HEK293 (cell line): ENCODE data around the gene CLIP1.

Experiments used
- GLI2 ChIP-seq: fragments of 450-650 bp; formaldehyde crosslinking; IDR thresholded peaks from 2 replicates; pipeline ENCODE4; 2017; ENCODE audit warnings: missing biosample characterization, missing genetic modification characterization, low read depth, borderline replicate concordance
- REPIN1 ChIP-seq: fragments of 450-650 bp; formaldehyde crosslinking; IDR thresholded peaks from 2 replicates; pipeline ENCODE4 v1.5.1; 2017; ENCODE audit warnings: missing biosample characterization, missing genetic modification characterization, low read depth
- YY1 ChIP-seq: fragments of 450-650 bp; formaldehyde crosslinking; IDR thresholded peaks from 2 replicates; pipeline ENCODE4 v1.5.1; 2018; ENCODE audit warnings: missing biosample characterization, missing genetic modification characterization
- ZBTB8A ChIP-seq: fragments of 450-650 bp; formaldehyde crosslinking; IDR thresholded peaks from 2 replicates; pipeline ENCODE4 v1.5.1; 2016; ENCODE audit warnings: missing biosample characterization, missing genetic modification characterization
- ZNF677 ChIP-seq: fragments of 450-650 bp; IDR thresholded peaks from 2 replicates; pipeline ENCODE4 v1.5.0; 2018; ENCODE audit warnings: missing biosample characterization, mild to moderate bottlenecking, missing genetic modification characterization, moderate library complexity
- ZNF768 ChIP-seq: fragments of 450-650 bp; formaldehyde crosslinking; IDR thresholded peaks from 2 replicates; pipeline ENCODE4 v1.5.1; 2018; ENCODE audit warnings: missing biosample characterization, mild to moderate bottlenecking, missing genetic modification characterization
- ZNF776 ChIP-seq: fragments of 450-650 bp; formaldehyde crosslinking; IDR thresholded peaks from 2 replicates; pipeline ENCODE4 v1.5.0; 2017; ENCODE audit warnings: missing biosample characterization, missing genetic modification characterization, borderline replicate concordance
- ZNF777 ChIP-seq: fragments of 450-650 bp; formaldehyde crosslinking; IDR thresholded peaks from 2 replicates; pipeline ENCODE4 v1.5.1; 2017; ENCODE audit warnings: missing biosample characterization, missing genetic modification characterization, borderline replicate concordance
- TF ChIP-seq, protein P1 (sequence below): fragments of 450-650 bp; formaldehyde crosslinking; IDR thresholded peaks from 2 replicates; pipeline ENCODE4 v1.5.1; 2017; ENCODE audit warnings: missing biosample characterization, missing genetic modification characterization
- TF ChIP-seq, protein P2 (sequence below): fragments of 450-650 bp; formaldehyde crosslinking; IDR thresholded peaks from 2 replicates; pipeline ENCODE4 v1.5.1; 2016; ENCODE audit warnings: missing biosample characterization, missing genetic modification characterization
- TF ChIP-seq, protein P3 (sequence below): fragments of 450-650 bp; formaldehyde crosslinking; IDR thresholded peaks from 2 replicates; pipeline ENCODE4 v1.5.1; 2016; ENCODE audit warnings: missing biosample characterization, missing genetic modification characterization

DNA sequence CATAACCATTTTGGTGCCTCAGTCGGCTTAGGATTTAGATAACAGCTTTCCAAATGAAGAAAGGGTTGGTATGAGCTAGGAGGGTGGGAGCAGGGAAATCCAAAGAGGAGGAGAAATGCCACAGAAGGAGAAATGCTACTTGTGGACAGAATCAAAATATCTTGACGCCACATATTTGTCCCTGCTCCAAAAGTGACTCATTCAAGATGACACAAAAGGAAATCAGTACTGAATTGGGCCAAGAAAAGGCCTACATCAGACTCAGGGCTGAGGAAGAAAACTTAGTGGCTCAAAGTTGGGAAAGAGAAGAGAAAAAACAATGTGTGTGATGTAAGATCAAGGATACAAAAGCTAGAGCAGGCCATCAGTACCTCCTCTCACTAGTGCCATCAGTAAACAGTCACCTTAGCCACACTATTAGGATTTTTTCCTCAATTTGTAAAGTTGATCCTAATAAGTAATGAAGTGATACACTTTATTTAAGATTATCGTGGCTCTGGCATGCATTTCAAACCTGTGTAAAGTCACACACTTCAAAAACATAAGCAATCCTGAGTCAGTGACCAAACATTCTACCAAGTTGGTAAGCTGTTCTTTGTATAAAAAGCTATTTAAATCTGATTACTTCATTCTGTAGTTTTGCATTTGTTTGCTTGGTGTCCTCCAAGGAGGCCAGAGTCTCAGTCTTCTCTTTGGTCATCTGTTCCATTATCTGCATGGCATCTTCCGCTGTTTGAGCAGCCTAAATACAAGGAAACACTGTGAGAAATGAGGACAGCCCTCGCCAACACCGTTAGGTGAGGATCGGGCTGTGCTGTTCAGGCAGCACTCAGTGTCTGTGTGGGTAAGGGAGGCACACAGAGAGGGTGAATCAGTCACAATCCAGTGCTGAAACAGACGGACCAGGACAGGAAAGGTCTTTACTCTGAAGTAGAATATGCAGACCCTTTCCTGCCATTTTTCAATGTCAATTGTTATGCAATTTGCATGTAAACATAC lies 103.6 kb downstream of the CLIP1 start:
- TF ChIP-seq REPIN1 (tag by site-specific recombination) (no peak), YY1 (tag by site-specific recombination) (no peak), ZNF777 (no peak), ZNF677 (tag by site-specific recombination) (no peak), ZNF768 (tag by site-specific recombination) (no peak), GLI2 (tag by site-specific recombination) (no peak), ZBTB8A (tag by site-specific recombination) (no peak), ZNF776 (tag by site-specific recombination) (no peak)
- TF ChIP-seq, protein P1, sequence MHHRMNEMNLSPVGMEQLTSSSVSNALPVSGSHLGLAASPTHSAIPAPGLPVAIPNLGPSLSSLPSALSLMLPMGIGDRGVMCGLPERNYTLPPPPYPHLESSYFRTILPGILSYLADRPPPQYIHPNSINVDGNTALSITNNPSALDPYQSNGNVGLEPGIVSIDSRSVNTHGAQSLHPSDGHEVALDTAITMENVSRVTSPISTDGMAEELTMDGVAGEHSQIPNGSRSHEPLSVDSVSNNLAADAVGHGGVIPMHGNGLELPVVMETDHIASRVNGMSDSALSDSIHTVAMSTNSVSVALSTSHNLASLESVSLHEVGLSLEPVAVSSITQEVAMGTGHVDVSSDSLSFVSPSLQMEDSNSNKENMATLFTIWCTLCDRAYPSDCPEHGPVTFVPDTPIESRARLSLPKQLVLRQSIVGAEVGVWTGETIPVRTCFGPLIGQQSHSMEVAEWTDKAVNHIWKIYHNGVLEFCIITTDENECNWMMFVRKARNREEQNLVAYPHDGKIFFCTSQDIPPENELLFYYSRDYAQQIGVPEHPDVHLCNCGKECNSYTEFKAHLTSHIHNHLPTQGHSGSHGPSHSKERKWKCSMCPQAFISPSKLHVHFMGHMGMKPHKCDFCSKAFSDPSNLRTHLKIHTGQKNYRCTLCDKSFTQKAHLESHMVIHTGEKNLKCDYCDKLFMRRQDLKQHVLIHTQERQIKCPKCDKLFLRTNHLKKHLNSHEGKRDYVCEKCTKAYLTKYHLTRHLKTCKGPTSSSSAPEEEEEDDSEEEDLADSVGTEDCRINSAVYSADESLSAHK (tag by site-specific recombination) = no peak
- TF ChIP-seq, protein P2, sequence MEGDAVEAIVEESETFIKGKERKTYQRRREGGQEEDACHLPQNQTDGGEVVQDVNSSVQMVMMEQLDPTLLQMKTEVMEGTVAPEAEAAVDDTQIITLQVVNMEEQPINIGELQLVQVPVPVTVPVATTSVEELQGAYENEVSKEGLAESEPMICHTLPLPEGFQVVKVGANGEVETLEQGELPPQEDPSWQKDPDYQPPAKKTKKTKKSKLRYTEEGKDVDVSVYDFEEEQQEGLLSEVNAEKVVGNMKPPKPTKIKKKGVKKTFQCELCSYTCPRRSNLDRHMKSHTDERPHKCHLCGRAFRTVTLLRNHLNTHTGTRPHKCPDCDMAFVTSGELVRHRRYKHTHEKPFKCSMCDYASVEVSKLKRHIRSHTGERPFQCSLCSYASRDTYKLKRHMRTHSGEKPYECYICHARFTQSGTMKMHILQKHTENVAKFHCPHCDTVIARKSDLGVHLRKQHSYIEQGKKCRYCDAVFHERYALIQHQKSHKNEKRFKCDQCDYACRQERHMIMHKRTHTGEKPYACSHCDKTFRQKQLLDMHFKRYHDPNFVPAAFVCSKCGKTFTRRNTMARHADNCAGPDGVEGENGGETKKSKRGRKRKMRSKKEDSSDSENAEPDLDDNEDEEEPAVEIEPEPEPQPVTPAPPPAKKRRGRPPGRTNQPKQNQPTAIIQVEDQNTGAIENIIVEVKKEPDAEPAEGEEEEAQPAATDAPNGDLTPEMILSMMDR (tag by site-specific recombination) = no peak
- TF ChIP-seq, protein P3, sequence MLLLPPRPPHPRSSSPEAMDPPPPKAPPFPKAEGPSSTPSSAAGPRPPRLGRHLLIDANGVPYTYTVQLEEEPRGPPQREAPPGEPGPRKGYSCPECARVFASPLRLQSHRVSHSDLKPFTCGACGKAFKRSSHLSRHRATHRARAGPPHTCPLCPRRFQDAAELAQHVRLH (tag by site-specific recombination) = no peak
